K562 (cell line): ENCODE data around the gene N4BP2. TPM values are rescaled to one million over a fixed set of nuclear protein-coding genes. Genes with fewer than 3 reads are reported as not detected.

Experiments used
- CBFB ChIP-seq: sonication (generic); formaldehyde crosslinking; IDR thresholded peaks from 2 replicates; pipeline ENCODE4 v1.4.0; 2020; ENCODE audit warnings: mild to moderate bottlenecking, missing genetic modification reagents
- CREB5 ChIP-seq: fragments of 250-450 bp; sonication (Bioruptor Pico); IDR thresholded peaks from 2 replicates; pipeline ENCODE4 v1.5.0; 2020; ENCODE audit warnings: mild to moderate bottlenecking
- CUX1 ChIP-seq: fragments of 200-800 bp; sonication (Bioruptor generic); IDR thresholded peaks from 2 replicates; pipeline ENCODE4 v1.6.1; 2016; ENCODE audit warnings: missing genetic modification characterization, missing compliant biosample characterization
- ESRRA ChIP-seq: fragments of 450-650 bp; IDR thresholded peaks from 2 replicates; pipeline ENCODE4 v1.6.1; 2014; ENCODE audit warnings: low read depth, mild to moderate bottlenecking, moderate library complexity, borderline replicate concordance
- FOXP1 ChIP-seq: sonication (generic); formaldehyde crosslinking; IDR thresholded peaks from 2 replicates; pipeline ENCODE4 v1.8.0; 2022; ENCODE audit warnings: mild to moderate bottlenecking, missing genetic modification reagents
- MLX ChIP-seq, 2 experiments: fragments of 450-650 bp in 1 of 2; sonication (generic) in 1 of 2; formaldehyde crosslinking; conservative IDR thresholded peaks; 2 replicates each; pipeline versions ENCODE4 v1.4.0 to v1.8.1; 2020 to 2022; ENCODE audit warnings: mild to moderate bottlenecking in 1 of 2, missing genetic modification reagents in 1 of 2
- PHB2 ChIP-seq: fragments of 450-650 bp; IDR thresholded peaks from 2 replicates; pipeline ENCODE4 v1.6.1; 2017; ENCODE audit warnings: low read depth
- PURB ChIP-seq: sonication (generic); formaldehyde crosslinking; IDR thresholded peaks from 2 replicates; pipeline ENCODE4 v1.9.0; 2021; ENCODE audit warnings: low read depth, mild to moderate bottlenecking, missing genetic modification reagents
- RBM25 ChIP-seq: fragments of 200-400 bp; formaldehyde crosslinking; IDR thresholded peaks from 2 replicates; pipeline ENCODE4 v1.6.1; 2018; ENCODE audit warnings: low read length, low read depth, moderate library complexity; ENCODE audit not compliant: severe bottlenecking
- TSC22D4 ChIP-seq: fragments of 450-650 bp; IDR thresholded peaks from 2 replicates; pipeline ENCODE4 v1.6.1; 2016; ENCODE audit warnings: missing genetic modification characterization, missing biosample characterization, control low read depth
- ZBTB5 ChIP-seq: fragments of 450-650 bp; IDR thresholded peaks from 2 replicates; pipeline ENCODE4 v1.6.1; 2017; ENCODE audit warnings: antibody characterized with exemption
- ZFX ChIP-seq: sonication (generic); formaldehyde crosslinking; IDR thresholded peaks from 2 replicates; pipeline ENCODE4 v1.8.0; 2022; ENCODE audit warnings: mild to moderate bottlenecking, missing genetic modification reagents, moderate library complexity
- ZNF3 ChIP-seq: fragments of 250-450 bp; sonication (Bioruptor Pico); IDR thresholded peaks from 2 replicates; pipeline ENCODE4 v1.5.0; 2021; ENCODE audit warnings: mild to moderate bottlenecking, moderate library complexity
- ZNF408 ChIP-seq: fragments of 250-450 bp; sonication (Bioruptor Pico); IDR thresholded peaks from 2 replicates; pipeline ENCODE4 v1.4.0; 2020; ENCODE audit warnings: low read depth, mild to moderate bottlenecking, moderate library complexity
- ZNF785 ChIP-seq: fragments of 250-450 bp; sonication (Bioruptor Pico); IDR thresholded peaks from 2 replicates; pipeline ENCODE4 v1.4.0; 2020; ENCODE audit warnings: mild to moderate bottlenecking
- ZSCAN32 ChIP-seq: fragments of 450-650 bp; formaldehyde crosslinking; IDR thresholded peaks from 2 replicates; pipeline ENCODE4 v1.4.0; 2020; ENCODE audit warnings: mild to moderate bottlenecking, moderate library complexity
- polyA plus RNA-seq, 8 experiments: library from polyadenylated mRNA; depleted of rRNA in 4 of 8; stranded (reverse) in 5 of 8; unstranded in 3 of 8; fragments of >200 nt; fragmentation: Nextera tagmentation in 2 of 8; fragmentation: Illumina TruSeq in 1 of 8; extraction: Ambion mirVana in 2 of 8; extraction: Trizol in 1 of 8; gene quantifications; 2 replicates each; pipeline versions ENCODE4 v1.2.1 to v1.2.3, GENCODE V29; 2011 to 2014; ENCODE audit warnings: inconsistent platforms in 1 of 8, missing spikeins in 1 of 8
- total RNA-seq, 7 experiments: library from RNA; depleted of rRNA in 6 of 7; stranded (reverse); fragments of >200 nt in 6 of 7; fragmentation: Illumina TruSeq in 2 of 7; extraction: Trizol in 2 of 7; gene quantifications; 2 replicates each; pipeline versions ENCODE4 v1.2.1 to v1.2.3, GENCODE V29; 2011 to 2021; ENCODE audit warnings: low replicate concordance in 1 of 7

N4BP2 gene
- total and polyA plus RNA-seq, 9 of the 15 experiments (the other 6 are each of a cell fraction or from before 2014, with no cell fraction given), result 2.7 to 12.6 (median 7.6) TPM

- TF ChIP-seq TSC22D4 (tag) (no peak), ESRRA (peak; percentile 98; the same call in 1 of the 2 replicates), FOXP1 (CRISPR knock-in tag) (no peak), MLX (CRISPR knock-in tag; conservative IDR thresholded peaks at IDR 0.05) (no peak), CBFB (CRISPR knock-in tag) (peak; percentile 89; the same call in 1 of the 2 replicates), CREB5 (CRISPR knock-in tag) (no peak), CUX1 (0 out of 2 replicates have a peak, but pooled peaks have one; percentile 30), ZFX (CRISPR knock-in tag) (no peak), ZNF3 (no peak), RBM25 (no peak), PURB (no peak), PHB2 (no peak), ZSCAN32 (CRISPR knock-in tag) (no peak), ZBTB5 (no peak), ZNF785 (no peak), ZNF408 (CRISPR knock-in tag) (no peak)
These were observed 1.2 kb upstream of the N4BP2 start (continued) for GRCh38 chr4:40055511-40055862.
